A204.1 (cell line): ENCODE measurements around the gene JMJD6.

Experiments used
- FAIRE-seq: peaks from 2 replicates; lab custom pipeline; 2012; peaks lifted over from hg19 to GRCh38; lab: Jason Lieb, UNC

Gene JMJD6

GRCh38 chr17:76679239-76679638 lies 47.2 kb downstream of the JMJD6 start:
- FAIRE-seq: no peak

- no peak for FAIRE-seq
These were observed 48.1 kb downstream of the JMJD6 start for GRCh38 chr17:76678330-76678729.

GRCh38 chr17:76677406-76677805 lies 49.0 kb downstream of the JMJD6 start:
- FAIRE-seq: no peak

- FAIRE-seq: no peak
These were observed 49.8 kb downstream of the JMJD6 start for GRCh38 chr17:76676629-76677028.

- FAIRE-seq: no peak
These were observed 50.8 kb downstream of the JMJD6 start for GRCh38 chr17:76675648-76676047.

GRCh38 chr17:76674600-76674999 lies 51.8 kb downstream of the JMJD6 start:
- FAIRE-seq: no peak

GRCh38 chr17:76673729-76674128 lies 52.7 kb downstream of the JMJD6 start:
- FAIRE-seq: no peak

GRCh38 chr17:76672892-76673291 lies 53.5 kb downstream of the JMJD6 start:
- no peak for FAIRE-seq

- FAIRE-seq: no peak
These were observed 54.0 kb downstream of the JMJD6 start for GRCh38 chr17:76672270-76672851.

GRCh38 chr17:76671912-76672262 lies 54.5 kb downstream of the JMJD6 start:
- no peak for FAIRE-seq

- FAIRE-seq: peak; percentile 98
These were observed 55.1 kb downstream of the JMJD6 start for GRCh38 chr17:76671123-76671911.

GRCh38 chr17:76670718-76671122 lies 55.7 kb downstream of the JMJD6 start:
- no peak for FAIRE-seq

- FAIRE-seq: no peak
These were observed 56.2 kb downstream of the JMJD6 start for GRCh38 chr17:76670020-76670717.
